Hepatocyte (in vitro differentiated cells): ENCODE data around the gene GIPC2. TPM values are rescaled to one million over a fixed set of nuclear protein-coding genes. Genes with fewer than 3 reads are reported as not detected.

Experiments
- DNase-seq: peaks from one replicate; pipeline ENCODE4 v3.0.0-alpha.2; 2016; ENCODE audit warnings: low spot score
- H2AFZ ChIP-seq: fragments of 200-600 bp; sonication (generic); 2 replicates; pipeline ENCODE4 v1.6.0; 2016; ENCODE audit warnings: antibody characterized with exemption, mild to moderate bottlenecking
- H3K27ac ChIP-seq: fragments of 200-600 bp; sonication (generic); 2 replicates; pipeline ENCODE4 v1.5.1; 2016; ENCODE audit warnings: mild to moderate bottlenecking
- H3K27me3 ChIP-seq: fragments of 200-600 bp; sonication (generic); 2 replicates; pipeline ENCODE4 v1.6.1; 2016
- H3K36me3 ChIP-seq: fragments of 200-600 bp; sonication (generic); replicated peaks from 2 replicates; pipeline ENCODE4 v1.5.1; 2016; ENCODE audit warnings: low read depth; ENCODE audit not compliant: insufficient read depth
- H3K4me1 ChIP-seq: fragments of 200-600 bp; sonication (generic); 2 replicates; pipeline ENCODE4 v1.5.1; 2016; ENCODE audit warnings: mild to moderate bottlenecking, moderate library complexity; ENCODE audit not compliant: insufficient read depth
- H3K4me2 ChIP-seq: fragments of 200-600 bp; sonication (generic); 2 replicates; pipeline ENCODE4 v1.6.0; 2016
- H3K4me3 ChIP-seq: fragments of 200-600 bp; sonication (generic); 2 replicates; pipeline ENCODE4 v1.5.1; 2016; ENCODE audit warnings: mild to moderate bottlenecking
- H3K79me2 ChIP-seq: fragments of 200-600 bp; sonication (generic); 2 replicates; pipeline ENCODE4 v1.6.0; 2017; ENCODE audit warnings: mild to moderate bottlenecking
- H3K9me2 ChIP-seq: fragments of 200-600 bp; sonication (generic); replicated peaks from 2 replicates; pipeline ENCODE4 v1.6.0; 2017; ENCODE audit warnings: mild to moderate bottlenecking; ENCODE audit not compliant: insufficient read depth
- H3K9me3 ChIP-seq: fragments of 200-600 bp; sonication (generic); 2 replicates; pipeline ENCODE4 v1.5.1; 2016; ENCODE audit warnings: low read depth, mild to moderate bottlenecking
- H4K20me1 ChIP-seq: fragments of 200-600 bp; sonication (generic); 2 replicates; pipeline ENCODE4 v1.6.0; 2016; ENCODE audit warnings: mild to moderate bottlenecking; ENCODE audit not compliant: insufficient read depth, poor library complexity, severe bottlenecking
- CTCF ChIP-seq: fragments of 200-600 bp; sonication (generic); IDR thresholded peaks from 2 replicates; pipeline ENCODE4 v1.5.1; 2016; ENCODE audit warnings: antibody characterized with exemption, mild to moderate bottlenecking; ENCODE audit not compliant: poor library complexity
- EZH2 ChIP-seq: fragments of 200-600 bp; sonication (generic); IDR thresholded peaks from 2 replicates; pipeline ENCODE4 v1.6.1; 2016; ENCODE audit warnings: antibody characterized with exemption, mild to moderate bottlenecking, borderline replicate concordance
- EZH2phosphoT487 ChIP-seq: fragments of 200-600 bp; sonication (generic); IDR thresholded peaks from one replicate; pipeline ENCODE4 v1.6.1; 2018; ENCODE audit warnings: antibody characterized with exemption, mild to moderate bottlenecking, low read depth, moderate library complexity; ENCODE audit not compliant: unreplicated experiment, severe bottlenecking
- WGBS: methylation state at CpG from one replicate; pipeline ENCODE4 v1.1.6; 2016; ENCODE audit warnings: low lambda C conversion rate; ENCODE audit errors: missing lambda C conversion rate; 5-methylcytosine and 5-hydroxymethylcytosine counted together
- polyA plus RNA-seq: library from polyadenylated mRNA; unstranded; fragments of >200 nt; fragmentation: Nextera tagmentation; extraction: Ambion mirVana; gene quantifications from 2 replicates; pipeline ENCODE4 v1.2.1, GENCODE V29; 2016
- total RNA-seq: library from RNA; depleted of rRNA; stranded (reverse); fragments of >200 nt; gene quantifications from 2 replicates; pipeline ENCODE4 v1.2.3, GENCODE V29; 2014

Gene GIPC2
- total and polyA plus RNA-seq, 2 experiments from 2014 or later = 16.9 to 24.0 TPM

DNA sequence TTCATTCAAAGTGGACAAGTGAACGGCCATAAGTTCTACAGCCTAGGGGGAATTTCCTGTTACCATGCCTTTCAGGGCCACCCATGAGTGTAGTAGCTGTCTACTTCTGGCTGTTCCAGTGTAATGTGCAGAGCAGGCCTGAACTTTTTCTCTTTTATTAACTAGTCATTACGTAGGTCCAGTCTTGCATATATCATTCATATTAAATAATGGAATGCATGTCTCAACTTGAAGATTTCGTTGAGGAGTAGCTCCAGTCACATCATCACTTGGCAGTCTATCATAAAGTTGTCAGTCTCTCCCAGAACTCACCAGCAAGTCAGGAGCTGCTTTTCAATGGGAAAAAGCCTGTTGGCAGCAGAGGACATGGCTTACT is 12.0 kb upstream of the GIPC2 start:
- Histone ChIP-seq H3K27me3 (no peaks in the 10 kb centered on the region), H4K20me1 (no peaks in the 10 kb centered on the region), H3K9me3 (no peaks in the 10 kb centered on the region), H3K4me1 (no peaks in the 10 kb centered on the region), H3K4me2 (no peak overlapping the region), H3K4me3 (no peak overlapping the region), H3K27ac (no peak overlapping the region), H3K79me2 (no peaks in the 10 kb centered on the region), H2AFZ (no peak overlapping the region), H3K36me3 (no peaks in the 10 kb centered on the region), H3K9me2 (no peaks in the 10 kb centered on the region)
- DNase-seq = no peak
- TF ChIP-seq EZH2phosphoT487 (no peak), EZH2 (no peak), CTCF (no peak)
- WGBS = 87% methylated on average over 3 of the region's 3 CpGs

- no peaks in the 10 kb centered on the region for H4K20me1 ChIP-seq
- no peak overlapping the region for H2AFZ ChIP-seq
- no peaks in the 10 kb centered on the region for H3K4me1 ChIP-seq
- H3K36me3 ChIP-seq = no peaks in the 10 kb centered on the region
- no peak overlapping the region for H3K4me3 ChIP-seq
- TF ChIP-seq EZH2 (no peak), EZH2phosphoT487 (no peak), CTCF (no peak)
- no peaks in the 10 kb centered on the region for H3K9me2 ChIP-seq
- no peaks in the 10 kb centered on the region for H3K27me3 ChIP-seq
- DNase-seq = no peak
- 82% methylated on average over 2 of the region's 2 CpGs for WGBS
- no peaks in the 10 kb centered on the region for H3K9me3 ChIP-seq
- H3K4me2 ChIP-seq = no peak overlapping the region
- no peaks in the 10 kb centered on the region for H3K79me2 ChIP-seq
- H3K27ac ChIP-seq = no peak overlapping the region
Measured at GRCh38 chr1:78035121-78035520, 10.6 kb upstream of the GIPC2 start.

DNA sequence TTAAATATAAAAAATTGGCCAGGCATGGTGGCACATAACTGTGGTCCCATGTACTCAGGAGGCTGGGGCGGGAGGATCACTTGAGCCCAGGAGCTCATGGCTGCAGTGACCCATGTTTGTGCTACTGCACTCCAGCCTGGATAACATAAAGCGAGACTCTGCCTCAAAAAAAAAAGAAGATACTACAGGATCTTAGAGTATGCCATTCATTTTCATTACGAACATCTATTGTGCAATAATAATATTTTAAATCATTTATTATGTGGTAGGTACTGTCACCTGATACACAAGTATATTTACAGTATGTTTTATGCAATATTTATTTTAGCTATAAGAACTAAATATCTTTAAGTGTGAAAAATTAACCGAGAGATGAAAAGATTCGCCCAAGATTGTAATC is 9.3 kb upstream of the GIPC2 start:
- Histone ChIP-seq H3K9me3 (no peaks in the 10 kb centered on the region), H3K4me2 (no peak overlapping the region), H3K79me2 (no peaks in the 10 kb centered on the region), H3K27me3 (no peaks in the 10 kb centered on the region), H3K27ac (no peak overlapping the region), H2AFZ (no peak overlapping the region), H3K4me1 (no peaks in the 10 kb centered on the region), H3K4me3 (no peak overlapping the region), H4K20me1 (no peaks in the 10 kb centered on the region), H3K9me2 (no peaks in the 10 kb centered on the region), H3K36me3 (no peaks in the 10 kb centered on the region)
- DNase-seq = no peak
- TF ChIP-seq CTCF (no peak), EZH2 (no peak), EZH2phosphoT487 (no peak)
- 80% methylated on average over 5 of the region's 5 CpGs for WGBS

DNA sequence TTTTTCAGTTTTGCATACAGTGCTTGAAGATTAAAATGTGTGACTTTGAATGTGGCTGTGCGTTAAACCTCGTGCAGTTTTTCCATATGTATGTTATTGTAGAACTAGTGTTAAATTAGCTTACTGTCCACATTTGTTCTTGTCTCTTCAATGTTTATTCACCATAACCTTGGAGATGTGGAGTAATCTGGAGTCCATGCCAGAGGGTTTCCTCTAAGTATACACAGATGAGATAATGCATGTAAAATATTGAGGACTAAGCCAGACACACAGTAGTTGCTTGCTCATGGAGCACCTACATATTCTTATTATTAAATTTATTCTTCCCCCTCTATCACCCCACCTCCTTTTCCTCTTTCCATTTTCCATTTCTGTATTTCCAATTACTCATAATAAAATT is 7.7 kb upstream of the GIPC2 start:
- Histone ChIP-seq H3K9me2 (no peaks in the 10 kb centered on the region), H3K4me1 (no peaks in the 10 kb centered on the region), H4K20me1 (no peaks in the 10 kb centered on the region), H3K36me3 (no peaks in the 10 kb centered on the region), H3K27ac (no peak overlapping the region), H3K9me3 (no peaks in the 10 kb centered on the region), H3K79me2 (no peaks in the 10 kb centered on the region), H3K27me3 (no peaks in the 10 kb centered on the region), H3K4me2 (no peak overlapping the region), H2AFZ (no peak overlapping the region), H3K4me3 (no peak overlapping the region)
- DNase-seq = no peak
- 87% methylated on average over 2 of the region's 2 CpGs for WGBS
- TF ChIP-seq CTCF = no peak
- TF ChIP-seq EZH2phosphoT487 = no peak
- TF ChIP-seq EZH2 = no peak
